NCI-H2107 treated with DMSO at 0.1 percent for 48 hours (cell line): ENCODE results near the gene SLC27A1.
A peak's percentile ranks its signal among the peaks of the same experiment; 100 is the strongest.
"Not testable (repeated sequence)": the region's sequence is repeated elsewhere in the genome, so short reads cannot be mapped to it uniquely, and the experiment has no call there.

Source experiments
- DNase-seq: peaks from one replicate; lab custom pipeline; 2025; ENCODE audit not compliant: unreplicated experiment; lab: John Stamatoyannopoulos, UW

SLC27A1 gene

DNA sequence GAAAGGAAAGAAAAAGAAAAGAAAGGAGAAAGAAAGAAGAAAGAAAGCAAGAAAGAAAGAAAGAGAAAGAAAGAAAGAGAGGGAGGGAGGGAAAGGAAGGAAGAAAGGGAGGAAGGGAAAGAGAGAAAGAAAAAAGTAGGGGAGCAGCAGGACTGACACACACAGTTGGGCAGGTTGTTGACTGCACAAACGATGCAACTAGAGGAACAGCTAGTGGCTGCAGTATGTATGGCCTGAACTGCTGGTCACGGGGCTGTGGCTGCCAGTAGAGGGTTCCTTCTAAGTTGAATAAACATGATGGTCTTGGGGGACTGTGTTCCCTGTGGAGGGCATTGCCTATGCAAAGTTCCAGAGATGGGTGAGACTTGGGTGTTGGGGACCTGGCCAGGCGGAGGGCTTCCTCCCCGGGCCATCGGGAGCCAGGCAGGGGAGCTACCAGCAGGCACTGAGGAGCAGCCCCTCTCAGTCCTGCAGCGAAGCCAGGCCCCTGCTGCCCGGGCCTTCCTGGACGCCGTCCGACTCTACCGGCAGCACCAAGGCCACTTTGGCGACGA is 68.4 kb downstream of the SLC27A1 start:
- no peak for DNase-seq

DNA sequence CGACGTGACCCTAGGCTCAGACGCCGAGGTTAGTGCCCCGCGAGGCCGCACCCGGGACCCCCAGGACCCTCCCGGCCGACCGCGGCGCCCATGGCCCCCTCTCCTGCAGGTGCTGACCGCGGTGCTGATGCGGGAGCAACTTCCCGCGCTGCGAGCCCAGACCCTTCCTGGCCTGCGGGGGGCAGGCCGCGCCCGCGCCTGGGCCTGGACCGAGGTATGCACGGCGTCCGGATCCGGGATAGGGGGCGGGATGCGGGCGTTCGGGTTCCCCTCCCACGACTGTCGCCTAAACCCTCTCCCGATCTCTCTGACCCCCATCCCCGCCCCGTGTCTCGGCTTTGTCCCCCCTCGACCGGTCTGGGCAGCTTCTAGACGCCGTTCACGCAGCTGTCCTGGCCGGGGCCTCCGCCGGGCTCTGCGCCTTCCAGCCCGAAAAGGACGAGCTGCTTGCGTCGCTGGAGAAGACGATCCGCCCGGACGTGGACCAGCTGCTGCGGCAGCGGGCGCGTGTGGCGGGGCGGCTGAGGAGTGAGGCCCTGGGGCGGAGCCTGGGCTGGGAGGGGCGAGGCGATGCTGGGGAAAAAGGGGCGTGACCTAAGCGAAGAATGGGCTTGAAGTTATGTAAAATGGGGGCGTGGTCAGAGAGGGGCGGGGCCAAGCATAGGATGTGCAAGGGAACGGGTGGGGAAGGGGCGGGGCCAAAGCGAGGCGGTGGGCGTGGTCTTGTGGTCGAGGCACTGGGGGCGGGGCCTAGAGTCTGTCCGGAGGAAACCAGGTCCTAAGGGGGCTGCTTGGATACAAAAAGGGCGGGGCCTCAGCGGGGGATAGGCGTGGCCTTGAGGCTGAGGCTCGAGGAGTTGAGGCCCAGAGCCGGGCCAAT is 69.2 kb downstream of the SLC27A1 start:
- peak; percentile 58 for DNase-seq

GRCh38 chr19:17540174-17540573 is 69.8 kb downstream of the SLC27A1 start:
- no peak for DNase-seq

- no peak for DNase-seq
Measured at GRCh38 chr19:17541184-17541759, 70.9 kb downstream of the SLC27A1 start.

- no peak for DNase-seq
Measured at GRCh38 chr19:17542042-17542441, 71.7 kb downstream of the SLC27A1 start.

DNA sequence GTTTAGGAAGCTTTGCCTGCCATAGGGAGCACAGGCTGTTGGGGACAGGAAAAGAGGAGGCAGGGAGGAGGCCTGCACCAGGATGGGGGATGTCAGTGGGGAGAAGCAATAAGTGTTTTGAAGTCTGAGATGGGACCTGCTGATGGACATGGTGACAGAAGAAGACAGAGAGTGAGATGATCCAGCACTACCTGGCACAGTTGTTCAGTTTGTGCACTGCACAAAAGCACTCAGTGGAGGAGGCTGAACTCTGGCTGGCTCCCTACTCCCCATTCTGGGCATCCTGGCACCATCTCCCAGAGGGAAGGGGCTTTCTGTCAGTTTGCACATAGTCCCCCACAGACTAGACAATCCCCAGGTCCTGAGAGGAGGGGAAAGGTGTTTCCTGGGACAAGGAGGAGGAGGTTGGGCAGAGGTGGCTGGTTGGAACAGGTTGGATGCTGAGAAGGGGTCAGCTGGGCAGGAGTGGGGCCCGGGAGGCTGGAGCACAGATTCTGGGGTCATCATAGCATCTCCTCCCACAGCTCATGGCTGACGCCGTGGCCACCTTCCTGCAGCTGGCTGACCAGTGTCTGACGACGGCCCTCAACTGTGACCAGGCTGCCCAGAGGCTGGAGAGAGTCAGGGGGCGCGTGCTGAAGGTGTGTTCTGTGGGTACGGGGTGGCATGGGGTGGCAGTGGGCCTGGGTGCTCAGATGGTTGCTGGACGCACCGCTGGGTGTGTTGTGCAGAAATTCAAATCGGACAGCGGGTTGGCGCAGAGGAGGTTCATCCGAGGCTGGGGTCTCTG is 72.7 kb downstream of the SLC27A1 start:
- no peak for DNase-seq

- DNase-seq = no peak
Measured at GRCh38 chr19:17543986-17544385, 73.7 kb downstream of the SLC27A1 start.

GRCh38 chr19:17544418-17544817 is 74.1 kb downstream of the SLC27A1 start:
- no peak for DNase-seq

DNA sequence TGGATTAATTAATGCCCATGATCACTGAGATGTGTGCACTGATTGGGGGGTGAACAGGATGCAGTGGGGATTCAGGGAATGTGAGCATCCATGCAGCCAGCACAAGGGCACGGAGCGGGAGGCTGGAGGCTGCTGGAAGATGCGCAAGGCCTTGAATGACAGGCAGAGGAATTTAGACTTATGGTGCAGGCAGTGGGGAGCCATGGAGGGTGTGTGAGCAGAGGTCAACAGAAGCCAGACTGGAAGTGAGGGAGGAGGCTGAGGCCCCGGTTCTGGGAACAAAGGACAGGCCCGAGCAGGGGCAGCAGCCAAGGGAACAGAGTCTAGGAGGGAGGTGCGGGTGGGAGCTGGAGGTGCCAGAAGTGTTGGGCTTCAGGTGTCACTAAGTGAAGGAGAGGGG is 77.8 kb downstream of the SLC27A1 start:
- DNase-seq = no peak

DNA sequence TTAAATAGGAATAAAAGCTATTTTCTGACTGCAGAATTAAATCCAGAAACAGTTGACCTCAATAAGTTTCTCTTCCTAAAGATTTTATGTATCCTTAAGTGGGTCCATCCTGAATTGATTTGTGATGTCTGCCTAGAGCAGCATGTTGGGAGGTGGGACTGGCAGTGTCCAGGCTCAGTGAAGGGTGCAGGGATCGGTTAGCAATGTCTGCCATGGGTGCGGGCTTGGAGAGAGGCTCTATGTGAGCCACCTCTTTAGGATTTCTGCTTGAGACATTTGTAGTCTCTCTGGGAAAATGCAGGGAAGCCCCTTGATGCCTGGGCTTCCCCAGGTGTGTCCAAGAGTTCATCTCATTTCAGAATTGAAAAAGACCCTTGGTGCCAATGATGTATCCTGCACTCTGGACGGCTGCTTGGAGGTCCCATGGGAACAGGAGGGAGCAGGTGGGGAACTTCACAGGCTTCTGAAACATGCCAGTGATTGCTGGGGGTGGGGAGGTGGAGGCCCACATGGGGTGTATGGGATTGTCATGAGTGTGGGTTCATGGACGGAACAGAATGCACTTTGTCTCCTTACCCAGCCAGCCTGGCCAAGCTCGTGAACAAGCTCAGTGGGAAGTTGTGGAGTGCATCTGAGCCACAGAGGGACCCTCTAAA is 78.9 kb downstream of the SLC27A1 start:
- DNase-seq = no peak

GRCh38 chr19:17550076-17550667 is 79.8 kb downstream of the SLC27A1 start:
- DNase-seq = no peak

- DNase-seq = not testable (repeated sequence)
Measured at GRCh38 chr19:17552735-17553134, 82.4 kb downstream of the SLC27A1 start.

DNA sequence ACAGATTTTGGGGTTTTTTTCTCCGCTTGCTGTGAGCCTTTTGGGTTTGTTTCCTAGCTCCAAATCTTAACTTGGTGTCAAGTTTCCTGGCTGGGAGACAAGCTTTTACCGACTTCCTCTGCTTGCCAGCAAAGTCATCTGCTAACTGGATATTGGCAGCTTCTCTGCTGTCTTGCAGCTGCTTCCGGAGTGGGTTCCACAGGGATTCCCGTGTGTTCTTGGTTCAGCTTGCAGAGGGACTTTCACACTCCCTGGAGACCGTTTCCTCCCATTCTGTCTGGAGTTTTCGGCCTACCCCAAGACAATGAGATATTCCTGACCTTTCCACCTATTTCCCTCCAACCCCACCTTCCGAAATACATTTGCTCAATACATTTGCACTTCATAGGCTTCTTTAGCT is 82.9 kb downstream of the SLC27A1 start:
- peak; percentile 65 for DNase-seq

DNA sequence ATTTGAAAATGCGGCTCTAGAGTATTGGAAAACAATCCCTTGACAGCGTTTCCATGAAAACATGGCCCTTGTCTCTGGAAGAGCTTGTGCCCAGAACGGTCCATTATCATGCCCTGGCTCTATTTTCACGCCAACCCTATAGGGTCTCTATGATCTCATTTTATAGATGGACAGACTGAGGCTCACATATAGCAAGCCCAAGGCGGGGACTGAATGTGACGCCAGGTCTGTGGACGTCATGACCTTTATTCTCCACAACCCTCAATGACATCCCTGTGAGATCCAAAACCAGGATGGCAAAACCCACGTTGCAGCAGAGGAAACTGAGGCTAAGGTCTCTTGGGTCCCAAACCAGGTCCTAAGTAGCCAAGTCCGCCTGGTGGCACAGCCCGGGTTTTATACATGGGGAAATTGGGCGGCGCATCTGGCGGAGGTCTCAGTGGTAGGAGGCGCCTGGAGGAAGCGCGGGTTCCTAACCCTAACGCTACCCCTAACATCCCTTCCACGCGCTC is 84.7 kb downstream of the SLC27A1 start:
- DNase-seq = no peak

DNA sequence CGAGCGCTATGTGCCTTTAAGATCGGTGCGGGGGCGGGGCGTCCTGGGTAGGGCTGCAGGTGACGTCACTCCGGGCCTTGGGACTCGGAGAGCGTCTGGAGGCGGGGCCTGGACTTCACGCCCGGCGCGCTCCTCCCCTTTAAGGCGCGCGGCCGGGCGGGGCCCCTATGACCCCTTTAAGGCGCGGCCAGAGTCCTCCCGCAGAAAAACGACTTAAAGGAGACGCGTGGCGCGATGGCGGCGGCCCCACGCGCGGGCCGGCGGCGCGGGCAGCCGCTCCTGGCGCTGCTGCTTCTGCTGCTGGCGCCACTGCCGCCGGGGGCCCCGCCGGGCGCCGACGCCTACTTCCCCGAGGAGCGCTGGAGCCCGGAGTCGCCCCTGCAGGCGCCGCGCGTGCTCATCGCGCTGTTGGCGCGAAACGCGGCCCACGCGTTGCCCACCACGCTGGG is 85.2 kb downstream of the SLC27A1 start, which contains the start of gene COLGALT1:
COLGALT1 (plus strand) TSS at position 170 of the 449 bp plus-strand sequence; CDS start at position 235, 65 bp downstream.
- DNase-seq = peak; percentile 95
